NCI-H1417 (cell line): Measurements from ENCODE around the gene ARL9.

Experiments
- DNase-seq, 3 experiments: peaks; one replicate each; lab custom pipeline; 2025; lab: John Stamatoyannopoulos, UW

The ARL9 gene

GRCh38 chr4:56531149-56531770 is 25.7 kb downstream of the ARL9 start:
- peak in 2 of 3 experiments; percentile 53 to 56 for DNase-seq

GRCh38 chr4:56531823-56532222 is 26.2 kb downstream of the ARL9 start:
- DNase-seq = peak in 1 of 3 experiments; percentile 1

- no peak for DNase-seq
Measured at GRCh38 chr4:56532239-56532638, 26.6 kb downstream of the ARL9 start.

GRCh38 chr4:56535915-56536314 is 30.3 kb downstream of the ARL9 start:
- no peak for DNase-seq

- no peak for DNase-seq
Measured at GRCh38 chr4:56537147-56537546, 31.6 kb downstream of the ARL9 start.

- DNase-seq = no peak
Measured at GRCh38 chr4:56540826-56541225, 35.2 kb downstream of the ARL9 start.

- DNase-seq = peak; percentile 70 to 86 (median 80)
Measured at GRCh38 chr4:56544573-56545131, 39.1 kb downstream of the ARL9 start.

GRCh38 chr4:56550642-56551041 is 45.1 kb downstream of the ARL9 start:
- no peak for DNase-seq

GRCh38 chr4:56551516-56551915 is 45.9 kb downstream of the ARL9 start:
- DNase-seq = no peak

GRCh38 chr4:56552273-56552672 is 46.7 kb downstream of the ARL9 start:
- DNase-seq = no peak

GRCh38 chr4:56570041-56570440 is 64.5 kb downstream of the ARL9 start:
- DNase-seq = no peak
